Stimulated activated CD8-positive, alpha-beta memory T cell treated with anti-CD3 and anti-CD28 coated beads, Interleukin-15, amount 100 ng/mL, for 1 hour (primary cell): ENCODE measurements around the gene CCDC59.

Experiments
- DNase-seq: peaks from one replicate; pipeline ENCODE4 v3.0.0-alpha.2; 2020; ENCODE audit warnings: low read depth

Gene CCDC59

GRCh38 chr12:82314406-82314892, 43.7 kb downstream of the CCDC59 start:
- DNase-seq, result no peak
